GM21529 (cell line): ENCODE data around the gene DCXR.

Experiments
- ATAC-seq: cut with Tn5 transposase; IDR thresholded peaks from one replicate; pipeline ENCODE4 v1.9.1; 2021; ENCODE audit not compliant: unreplicated experiment

The DCXR gene

DNA sequence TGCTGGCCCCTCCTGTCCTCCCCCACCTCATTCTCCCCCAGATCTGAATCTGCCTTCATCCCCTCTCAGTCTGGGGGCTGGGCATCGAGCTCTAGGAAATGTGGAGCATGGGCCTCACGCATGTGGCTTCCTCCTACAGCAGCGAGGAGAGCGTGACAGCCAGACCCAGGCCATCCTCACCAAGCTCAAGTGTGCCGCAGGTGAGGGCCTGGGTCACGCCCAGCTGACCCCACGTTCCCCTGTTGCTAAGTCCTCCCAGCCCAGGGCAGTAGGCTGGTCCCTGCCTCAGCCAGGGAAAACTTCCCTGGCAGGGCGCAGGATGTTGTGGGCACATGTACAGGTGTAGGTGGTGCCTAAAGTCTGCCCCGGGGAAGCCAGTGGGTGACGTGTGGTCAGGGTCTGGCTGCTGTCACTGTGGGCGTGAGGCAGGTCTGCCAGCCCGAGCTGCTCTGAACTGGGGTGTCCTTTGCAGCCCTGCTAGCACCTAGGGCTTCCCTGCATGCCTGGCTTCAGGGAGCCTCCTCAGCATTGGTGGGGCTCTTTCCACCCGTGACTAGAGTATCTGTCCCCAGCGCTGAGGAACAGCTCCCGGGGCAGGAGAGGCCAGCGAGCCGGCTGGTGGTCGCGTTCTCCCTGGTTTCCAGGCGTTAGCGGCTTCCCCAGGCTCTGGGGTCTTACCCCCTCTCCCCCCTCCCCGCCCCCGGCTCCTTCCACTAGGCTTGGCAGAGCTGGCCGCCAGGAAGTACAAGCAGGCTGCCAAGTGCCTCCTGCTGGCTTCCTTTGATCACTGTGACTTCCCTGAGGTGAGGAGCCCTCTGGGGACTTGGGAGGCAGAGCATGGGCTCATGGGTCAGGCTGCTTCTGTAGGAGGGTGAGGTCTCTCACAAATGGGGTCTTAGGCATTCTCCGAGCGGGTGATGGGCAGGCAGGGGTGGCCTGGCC lies 17.8 kb upstream of the DCXR start:
- no peak for ATAC-seq

DNA sequence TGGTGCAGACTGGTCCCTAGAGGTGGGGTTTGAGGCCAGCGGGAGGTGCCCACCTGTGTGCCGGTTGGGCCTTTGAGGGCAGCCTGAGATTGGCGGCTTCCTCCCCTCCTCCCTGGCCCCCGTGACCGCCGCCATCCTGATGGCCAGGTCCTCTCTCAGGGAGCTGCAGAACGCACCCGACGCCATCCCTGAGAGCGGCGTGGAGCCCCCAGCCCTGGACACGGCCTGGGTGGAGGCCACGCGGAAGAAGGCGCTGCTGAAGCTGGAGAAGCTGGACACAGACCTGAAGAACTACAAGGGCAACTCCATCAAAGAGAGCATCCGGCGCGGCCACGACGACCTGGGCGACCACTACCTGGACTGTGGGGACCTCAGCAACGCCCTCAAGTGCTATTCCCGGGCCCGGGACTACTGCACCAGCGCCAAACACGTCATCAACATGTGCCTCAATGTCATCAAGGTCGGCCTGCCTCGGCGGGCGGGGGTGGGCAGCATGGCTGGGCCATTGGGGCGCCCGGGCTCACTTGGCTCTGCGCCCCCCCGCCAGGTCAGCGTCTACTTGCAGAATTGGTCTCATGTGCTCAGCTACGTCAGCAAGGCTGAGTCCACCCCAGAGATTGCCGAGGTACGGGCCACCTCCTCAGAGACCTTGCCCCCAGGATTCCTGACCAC lies 17.0 kb upstream of the DCXR start:
- no peak for ATAC-seq

DNA sequence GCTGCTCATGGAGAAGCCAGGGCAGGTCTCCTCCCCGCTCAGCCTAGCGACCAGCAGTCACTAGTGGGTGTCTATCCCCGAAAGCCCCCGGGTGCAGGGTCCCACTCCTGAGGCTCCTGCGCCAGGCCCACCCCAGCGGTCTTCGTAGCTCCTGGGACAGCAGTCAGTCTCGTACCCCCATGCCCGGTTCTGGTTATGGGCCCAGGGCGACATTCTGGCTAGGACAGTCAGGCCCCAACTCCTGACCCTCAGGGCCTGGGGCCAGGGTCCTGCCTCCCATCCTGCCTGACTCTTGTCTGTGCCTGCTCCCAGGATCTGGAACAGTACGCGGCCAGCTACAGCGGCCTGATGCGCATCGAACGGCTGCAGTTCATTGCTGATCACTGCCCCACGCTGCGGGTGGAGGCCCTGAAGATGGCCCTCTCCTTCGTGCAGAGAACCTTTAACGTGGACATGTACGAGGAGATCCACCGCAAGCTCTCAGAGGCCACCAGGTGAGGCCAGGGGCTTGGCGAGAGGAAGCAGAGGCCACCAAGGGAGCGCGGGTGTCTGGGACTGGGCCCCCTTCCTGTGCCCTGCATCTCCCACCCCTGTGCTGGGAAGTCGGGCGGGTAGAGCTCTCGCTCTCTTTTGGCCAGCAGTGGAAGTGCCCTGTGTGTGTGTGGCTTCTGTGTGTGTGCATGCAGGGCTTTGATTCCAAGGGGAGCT lies 16.2 kb upstream of the DCXR start:
- ATAC-seq: no peak

DNA sequence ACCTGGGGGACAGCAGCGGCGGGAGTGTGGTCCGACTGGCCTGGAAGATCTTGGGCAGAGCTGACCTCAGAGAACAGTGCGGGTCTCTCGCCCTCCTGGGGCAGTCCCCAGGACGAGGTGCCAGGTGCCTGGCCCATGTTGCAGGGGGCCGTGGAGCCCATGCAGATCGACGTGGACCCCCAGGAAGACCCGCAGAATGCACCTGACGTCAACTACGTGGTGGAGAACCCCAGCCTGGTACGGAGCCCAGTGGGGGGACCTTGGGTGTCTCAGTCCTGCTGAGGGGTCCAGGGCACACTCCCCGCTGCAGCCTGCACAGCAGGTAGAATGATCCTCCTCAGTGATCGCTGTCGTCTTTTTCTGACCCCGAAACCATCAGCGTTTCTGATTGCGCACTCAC lies 15.6 kb upstream of the DCXR start:
- ATAC-seq: no peak

DNA sequence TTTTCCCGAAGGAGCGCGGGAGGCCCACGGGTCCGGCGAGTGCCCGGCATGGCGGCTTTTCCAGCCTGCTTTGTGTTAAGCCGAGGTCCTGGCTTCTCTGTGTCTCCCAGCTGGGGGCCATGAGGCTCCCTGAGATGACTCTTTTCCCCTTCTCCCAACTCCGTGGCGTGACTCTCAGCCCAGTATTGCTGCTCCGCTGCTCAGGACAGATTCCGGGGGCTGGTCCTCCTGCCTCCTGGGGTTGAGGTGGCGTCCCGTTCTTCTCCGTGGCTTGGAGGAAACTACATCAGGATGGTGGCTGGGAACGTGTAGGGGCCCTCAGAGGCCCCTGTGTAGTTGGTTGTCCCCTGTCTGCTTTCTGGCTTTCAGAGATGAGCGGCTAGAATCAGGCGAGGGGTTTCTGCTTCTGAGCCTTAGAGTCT lies 15.2 kb upstream of the DCXR start:
- no peak for ATAC-seq

DNA sequence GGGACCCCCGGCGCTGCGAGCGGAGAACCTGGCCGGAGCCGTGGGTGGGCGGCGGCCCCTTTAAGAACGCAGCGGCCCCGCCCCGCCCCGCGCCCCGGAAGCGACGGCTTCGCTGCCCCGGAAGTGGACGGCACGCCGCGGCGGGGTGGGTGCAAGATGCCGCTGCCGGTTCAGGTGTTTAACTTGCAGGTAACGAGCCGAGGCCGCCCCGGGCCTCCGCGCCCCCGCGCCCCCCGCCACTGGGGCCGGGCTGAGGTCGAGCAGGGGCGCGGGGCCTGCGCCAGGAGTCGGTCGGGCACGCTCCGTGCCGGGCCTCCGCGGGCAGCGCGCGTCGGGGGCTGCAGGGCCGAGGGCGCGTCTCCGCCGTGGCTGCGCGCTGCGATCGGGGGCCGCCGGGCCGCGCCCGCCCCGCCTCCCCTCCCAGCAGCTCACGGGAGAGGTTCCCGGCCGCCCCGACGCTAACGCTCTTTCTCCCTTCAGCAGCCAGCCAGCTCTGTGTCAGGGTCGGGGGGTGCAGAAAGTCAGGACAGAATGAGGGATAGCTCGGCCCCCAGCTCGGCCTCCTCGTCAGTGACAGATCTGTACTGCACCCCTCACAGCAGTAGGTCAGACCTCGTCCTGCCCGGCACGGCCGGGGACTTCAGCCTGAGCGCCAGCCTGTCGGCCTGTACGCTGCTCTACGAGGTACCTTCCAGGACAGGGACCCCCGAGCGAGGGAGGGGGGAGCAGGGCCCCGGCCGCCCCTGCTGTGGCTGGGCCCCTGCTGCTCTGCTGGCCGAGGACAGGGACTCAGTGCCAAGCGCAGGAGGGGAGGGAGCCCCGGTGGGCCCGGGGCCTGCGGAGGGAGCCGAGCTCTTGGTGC lies 14.5 kb upstream of the DCXR start, which contains the start of the genes GPS1 and RFNG:
GPS1 (plus strand) TSS at position 123 of the 862 bp plus-strand sequence; CDS start at position 157, 34 bp downstream.
RFNG (minus strand) TSS at position 36 of the 862 bp plus-strand sequence. CDS start 45 bp downstream, outside the sequence.
- peak; percentile 48 for ATAC-seq

DNA sequence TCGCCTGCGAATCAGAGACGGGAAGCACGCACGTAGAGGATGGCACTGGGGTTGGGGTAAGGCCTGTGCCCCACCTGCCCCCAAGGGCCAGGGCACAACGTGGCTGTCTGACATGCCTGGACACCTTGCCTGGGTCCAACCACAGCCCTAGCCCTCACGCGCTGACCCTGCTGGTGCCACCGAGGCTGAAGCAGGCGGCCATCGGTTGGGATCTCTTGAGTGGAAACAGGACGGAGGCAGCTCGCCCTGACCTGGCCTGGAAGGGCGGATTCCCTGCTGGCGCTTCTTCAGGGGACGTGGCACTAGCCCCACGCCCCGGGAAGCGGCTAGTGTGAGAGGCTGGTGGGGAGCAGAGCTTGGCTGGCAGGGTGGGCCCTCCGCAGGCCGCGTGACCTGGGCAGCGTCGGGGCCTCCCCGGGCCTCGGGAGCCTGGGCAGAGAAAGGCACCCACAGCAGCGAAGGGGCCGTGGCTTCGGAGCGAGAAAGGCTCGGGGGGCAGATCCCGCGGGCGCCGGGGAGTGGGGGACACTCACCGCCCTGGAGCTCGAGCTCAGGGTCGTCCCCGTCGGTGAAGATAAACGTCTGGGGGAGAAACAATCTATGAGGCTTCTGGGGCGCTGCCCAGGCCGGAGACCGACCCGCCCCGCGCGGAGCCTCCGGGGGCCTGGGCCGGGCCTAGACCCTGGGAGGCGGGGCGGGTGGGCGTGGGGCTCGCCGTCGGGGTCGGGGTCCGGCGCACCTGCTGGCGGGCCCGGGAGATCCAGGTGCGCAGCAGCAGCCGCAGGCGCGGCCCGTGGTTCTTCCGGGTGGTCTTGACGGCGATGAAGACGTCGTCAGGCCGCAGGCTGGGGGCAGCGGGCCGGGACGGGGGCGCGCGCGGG lies 13.5 kb upstream of the DCXR start:
- peak; percentile 21 for ATAC-seq

DNA sequence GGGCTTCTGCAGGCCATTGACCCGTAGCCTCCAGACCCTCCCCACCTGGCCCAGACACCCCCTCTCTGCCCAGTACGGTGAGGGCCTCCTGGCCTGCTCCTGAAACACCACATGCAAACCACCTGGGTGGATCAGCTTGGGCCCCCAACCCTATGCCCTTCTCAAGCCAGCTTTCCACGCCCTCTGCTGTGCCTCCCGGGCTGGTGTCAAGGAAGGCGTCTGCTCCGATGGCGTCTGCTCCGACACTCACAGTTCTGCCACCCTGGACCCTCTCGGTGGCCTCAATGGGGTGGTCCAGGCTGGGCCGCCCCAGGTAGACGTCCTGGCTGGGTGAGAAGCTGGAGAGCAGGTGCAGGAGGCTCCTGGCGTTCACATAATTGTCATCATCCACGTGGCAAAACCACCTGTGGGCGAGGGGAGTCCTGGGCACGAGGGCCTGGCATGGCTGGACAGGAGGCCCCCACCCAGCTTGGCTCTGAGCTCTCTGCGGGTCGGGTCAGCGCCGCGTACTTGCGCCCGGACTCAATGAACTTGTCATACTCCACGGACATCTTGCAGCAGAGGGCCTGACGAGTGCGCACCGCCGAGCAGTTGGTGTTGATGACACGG lies 12.8 kb upstream of the DCXR start:
- ATAC-seq: no peak

DNA sequence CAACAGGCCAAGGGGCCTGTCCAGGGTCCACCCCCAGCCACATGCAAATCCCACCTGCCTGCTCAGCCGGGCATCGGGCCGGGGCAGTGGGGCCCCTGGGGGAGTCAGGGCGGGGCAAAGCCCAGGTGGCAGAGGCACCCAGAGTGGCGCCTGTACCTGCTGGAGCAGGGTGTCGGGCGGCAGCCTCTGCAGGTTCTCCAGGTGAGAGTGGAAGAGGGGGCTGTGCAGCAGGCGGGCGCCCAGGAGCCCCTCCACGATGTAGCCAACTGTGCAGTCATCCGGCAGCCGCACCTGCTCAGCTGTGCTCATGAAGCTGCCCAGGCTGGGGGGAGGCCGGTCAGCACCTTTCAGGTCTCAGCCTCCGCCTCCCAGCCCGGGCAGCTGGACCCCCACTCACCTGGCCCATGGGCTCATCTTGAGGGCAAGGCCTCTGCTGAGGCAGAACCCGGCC lies 12.0 kb upstream of the DCXR start:
- ATAC-seq: no peak

DNA sequence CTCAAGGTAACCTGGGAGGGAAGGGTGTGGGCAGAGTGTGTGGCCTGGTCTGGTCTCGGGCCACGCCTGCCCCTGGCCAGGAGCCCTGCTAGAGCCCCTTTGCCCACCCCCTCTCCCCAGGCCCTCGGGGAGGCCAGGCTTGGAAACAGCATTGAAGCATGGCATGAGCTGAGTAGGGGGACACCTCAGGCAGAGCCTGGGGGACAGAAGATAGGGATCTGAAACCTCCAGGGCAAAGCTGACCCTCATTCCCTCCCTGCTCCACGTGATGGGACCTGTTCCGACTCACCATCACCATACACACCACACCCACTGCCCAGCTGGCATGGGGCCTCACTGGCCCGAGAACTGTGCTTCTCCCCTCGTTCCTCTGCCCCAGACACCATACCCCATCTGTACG lies 11.6 kb upstream of the DCXR start:
- ATAC-seq: no peak

DNA sequence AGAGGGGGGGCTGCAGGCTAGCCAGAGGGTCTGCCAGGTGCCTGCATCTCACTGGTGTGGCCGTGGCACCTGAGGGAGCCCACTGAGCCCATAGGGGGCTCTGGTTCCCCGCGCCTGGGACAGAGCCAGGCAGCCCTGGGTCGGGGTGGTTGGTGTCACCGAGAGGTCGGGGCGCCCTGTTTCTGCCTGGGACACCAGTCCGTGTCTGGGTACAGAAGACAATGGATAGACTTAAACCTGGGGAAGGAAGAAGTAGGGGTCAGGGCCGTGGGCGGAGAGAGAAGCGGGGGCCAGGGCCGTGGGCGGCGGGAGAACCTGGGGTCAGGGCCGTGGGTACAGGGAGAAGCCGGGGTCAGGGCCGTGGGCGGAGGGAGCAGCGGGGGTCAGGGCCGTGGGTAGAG lies 11.1 kb upstream of the DCXR start:
- ATAC-seq: no peak

DNA sequence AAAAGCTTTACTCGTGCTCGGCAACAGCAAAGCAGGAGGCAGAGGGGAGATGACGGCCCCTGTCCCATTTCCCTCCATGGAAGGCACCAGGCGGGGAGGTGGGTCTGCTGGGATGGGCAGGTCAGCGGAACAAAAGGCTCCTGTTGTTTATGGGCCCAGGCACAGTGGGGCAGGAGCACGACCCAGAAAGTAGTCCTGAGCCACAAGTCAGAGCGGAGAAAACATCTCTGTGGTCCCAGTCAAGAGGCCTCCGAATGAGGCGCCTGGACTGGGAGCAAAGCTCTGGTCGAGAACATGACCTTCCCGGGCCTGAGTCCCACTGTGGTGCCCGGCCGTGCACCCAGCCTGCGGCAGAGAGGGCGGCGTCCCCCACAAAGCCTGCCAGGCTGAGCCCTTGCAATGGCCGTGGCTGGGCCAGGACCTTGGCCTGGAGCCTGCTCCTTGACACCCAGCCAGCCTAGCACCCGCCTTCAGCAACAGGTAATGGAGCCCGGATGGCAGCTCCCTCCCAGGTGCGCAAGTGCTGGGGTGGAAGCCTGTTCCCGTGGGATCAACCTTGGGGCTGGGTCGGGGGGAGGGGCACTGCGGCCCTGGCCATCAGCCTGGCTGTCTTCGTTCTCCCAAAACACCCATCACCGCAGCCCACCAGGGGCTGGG lies 10.5 kb upstream of the DCXR start:
- no peak for ATAC-seq

DNA sequence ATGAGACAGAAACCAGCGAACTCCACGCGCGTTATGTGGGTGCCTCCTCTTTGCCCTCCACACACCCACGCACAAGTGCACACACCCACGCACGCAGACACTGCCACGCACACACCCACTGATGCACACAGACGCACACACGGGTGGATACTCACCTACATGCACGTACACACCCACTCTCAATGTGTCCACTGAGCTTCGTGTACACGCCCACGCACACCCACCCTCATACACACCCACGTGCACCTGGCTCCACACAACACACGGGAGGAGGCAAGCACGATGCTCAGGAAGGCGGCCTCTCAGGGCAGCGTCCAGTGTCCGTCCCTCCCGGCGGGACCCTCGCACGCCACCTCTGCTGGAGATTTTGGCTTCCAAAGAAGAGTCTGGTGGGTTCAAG lies 9.9 kb upstream of the DCXR start:
- ATAC-seq: no peak

DNA sequence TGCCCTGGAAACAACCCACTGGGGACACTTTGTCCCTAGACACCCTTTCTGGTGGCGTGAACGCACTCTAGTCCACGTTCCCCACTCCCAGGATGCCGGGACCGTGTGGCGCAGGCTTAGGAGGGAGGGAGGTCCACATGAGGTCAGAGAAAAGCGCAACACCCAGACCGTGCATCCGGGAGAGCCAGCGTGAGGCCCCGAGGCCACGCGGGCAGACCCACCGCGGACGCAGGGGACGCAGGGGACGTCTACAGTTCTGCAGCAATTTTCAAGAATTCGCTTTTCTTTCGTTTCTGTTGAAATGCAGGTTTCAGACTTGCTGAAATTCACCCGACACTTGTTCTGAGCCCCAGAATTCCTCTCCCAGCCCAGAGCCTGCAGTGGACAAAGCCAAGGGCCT lies 9.4 kb upstream of the DCXR start:
- ATAC-seq: no peak

DNA sequence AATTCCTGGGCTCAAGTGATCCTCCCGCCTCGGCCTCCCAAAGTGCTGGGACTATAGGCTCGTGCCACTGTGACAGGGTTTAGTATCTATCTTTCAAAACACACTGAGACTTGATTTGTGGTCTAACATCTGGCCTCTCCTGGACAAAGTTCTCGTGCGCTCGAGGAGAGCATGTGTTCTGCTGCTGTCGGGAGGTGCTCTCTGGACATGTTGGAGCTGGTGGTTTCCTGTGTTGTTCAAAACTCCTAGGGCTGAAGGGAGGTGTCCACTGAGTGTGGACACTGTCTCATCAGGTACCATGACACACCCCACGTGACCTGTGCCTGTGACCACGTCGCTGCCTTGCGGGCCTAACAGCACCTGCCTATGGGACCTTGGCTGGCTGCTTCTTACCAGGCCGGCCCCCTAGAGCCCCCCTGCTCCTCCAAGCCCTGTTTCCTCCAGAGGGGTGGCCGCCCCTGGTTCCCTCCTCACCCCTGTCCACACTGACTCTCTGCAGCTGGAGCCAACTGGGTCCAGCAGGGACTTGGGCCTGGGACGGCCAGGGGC lies 8.5 kb upstream of the DCXR start:
- no peak for ATAC-seq

DNA sequence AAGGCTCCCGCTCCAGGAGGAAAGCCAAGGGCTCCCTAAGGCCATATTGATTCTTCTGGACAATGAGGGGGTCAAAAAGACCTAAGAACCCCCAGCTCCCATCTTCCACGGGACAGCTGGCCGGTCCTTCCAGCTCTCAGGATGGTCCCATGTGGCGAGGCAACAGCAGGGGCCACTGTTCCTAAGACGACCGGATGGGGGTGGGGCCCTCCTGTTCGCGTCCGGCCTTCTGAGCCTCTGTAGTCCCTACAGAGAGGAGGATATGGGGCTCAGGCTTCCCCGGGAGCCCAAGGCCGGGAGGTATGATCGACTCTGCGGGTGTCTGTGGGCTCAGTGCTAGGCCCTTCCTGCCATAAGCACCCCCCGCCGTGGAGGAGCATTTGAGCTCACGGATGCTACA lies 6.0 kb upstream of the DCXR start:
- ATAC-seq: no peak

DNA sequence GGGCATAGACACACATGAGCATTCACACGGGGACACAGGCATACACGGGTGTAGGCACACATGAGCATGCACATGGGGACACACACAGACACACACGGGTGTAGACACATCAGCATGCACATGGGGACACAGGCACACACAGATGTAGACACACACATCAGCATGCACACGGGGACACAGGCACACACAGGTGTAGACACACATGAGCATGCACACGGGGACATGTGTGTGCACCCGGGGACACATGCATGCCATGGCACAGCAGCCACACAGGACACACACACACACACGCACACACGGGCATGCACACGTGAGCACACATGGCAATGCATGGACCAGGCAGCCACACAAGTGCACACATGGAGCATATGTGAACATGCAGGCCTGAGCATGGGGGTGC lies 5.2 kb upstream of the DCXR start:
- ATAC-seq: no peak

DNA sequence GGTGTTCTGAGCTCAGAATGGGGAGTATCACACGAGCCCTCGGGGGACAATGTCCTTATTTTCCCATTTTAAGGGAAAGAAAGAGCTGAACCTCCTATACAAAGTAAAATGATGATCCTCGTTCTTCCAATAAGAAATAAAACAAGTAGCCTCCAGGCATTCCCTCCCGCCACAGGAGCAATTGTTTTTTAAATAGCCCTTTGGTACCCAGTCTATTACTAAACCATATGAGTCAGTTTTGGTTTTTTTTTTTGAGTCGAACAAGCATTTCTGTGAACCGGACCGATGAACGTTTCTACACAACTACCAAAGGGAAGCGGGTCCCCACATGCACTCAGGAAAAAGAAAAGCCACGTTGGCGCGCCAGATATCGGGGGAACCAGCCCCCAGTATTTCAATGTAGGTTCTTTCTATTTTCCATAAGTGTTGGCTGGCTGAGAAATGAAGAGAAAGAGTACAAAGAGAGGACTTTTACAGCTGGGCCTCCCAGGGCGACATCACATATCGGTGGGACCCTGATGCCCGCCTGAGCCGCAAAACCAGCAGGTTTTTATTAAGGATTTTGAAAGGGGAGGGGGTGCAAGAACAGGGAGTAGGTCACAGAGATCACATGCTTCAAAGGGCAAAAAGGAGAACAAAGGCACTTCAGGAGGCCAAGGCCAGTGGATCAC lies 3.8 kb upstream of the DCXR start:
- ATAC-seq: no peak
